Measurements from ENCODE around the gene CST8. TPM values are rescaled to one million over a fixed set of nuclear protein-coding genes. Genes with fewer than 3 reads are reported as not detected.

CST8 gene
- polyA plus RNA-seq, 2 of the 4 experiments (the other 2 are of a cell fraction), result not detected

- POLR2A ChIA-PET, result no interaction called here
- no peak overlapping the region for H3K4me2 ChIP-seq
- TF ChIP-seq KDM1A (IDR thresholded peaks at IDR 0.05; ENCODE audit: low read depth) (no peak), SREBF2 (IDR thresholded peaks at IDR 0.05) (no peak), RNF2 (IDR thresholded peaks at IDR 0.05; ENCODE audit: borderline replicate concordance, low read depth) (no peak), PBX3 (IDR thresholded peaks at IDR 0.05) (no peak), TFCP2L1 (CRISPR knock-in tag; IDR thresholded peaks at IDR 0.05) (no peak), HOXB5 (CRISPR knock-in tag; IDR thresholded peaks at IDR 0.05) (no peak), BHLHE40 (IDR thresholded peaks at IDR 0.05; ENCODE audit: low read depth, low read length) (no peak), ZNF302 (CRISPR knock-in tag; IDR thresholded peaks at IDR 0.05) (no peak), NFE2L2 (conservative IDR thresholded peaks at IDR 0.05; ENCODE audit: low read length) (no peak), ZFP36 (IDR thresholded peaks at IDR 0.05; ENCODE audit: borderline replicate concordance, partially characterized antibody) (no peak), CEBPB (IDR thresholded peaks at IDR 0.05) (no peak)
- TF ChIP-seq, protein P1, sequence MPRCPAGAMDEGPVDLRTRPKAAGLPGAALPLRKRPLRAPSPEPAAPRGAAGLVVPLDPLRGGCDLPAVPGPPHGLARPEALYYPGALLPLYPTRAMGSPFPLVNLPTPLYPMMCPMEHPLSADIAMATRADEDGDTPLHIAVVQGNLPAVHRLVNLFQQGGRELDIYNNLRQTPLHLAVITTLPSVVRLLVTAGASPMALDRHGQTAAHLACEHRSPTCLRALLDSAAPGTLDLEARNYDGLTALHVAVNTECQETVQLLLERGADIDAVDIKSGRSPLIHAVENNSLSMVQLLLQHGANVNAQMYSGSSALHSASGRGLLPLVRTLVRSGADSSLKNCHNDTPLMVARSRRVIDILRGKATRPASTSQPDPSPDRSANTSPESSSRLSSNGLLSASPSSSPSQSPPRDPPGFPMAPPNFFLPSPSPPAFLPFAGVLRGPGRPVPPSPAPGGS (IDR thresholded peaks at IDR 0.05), result no peak
- TF ChIP-seq, protein P2, sequence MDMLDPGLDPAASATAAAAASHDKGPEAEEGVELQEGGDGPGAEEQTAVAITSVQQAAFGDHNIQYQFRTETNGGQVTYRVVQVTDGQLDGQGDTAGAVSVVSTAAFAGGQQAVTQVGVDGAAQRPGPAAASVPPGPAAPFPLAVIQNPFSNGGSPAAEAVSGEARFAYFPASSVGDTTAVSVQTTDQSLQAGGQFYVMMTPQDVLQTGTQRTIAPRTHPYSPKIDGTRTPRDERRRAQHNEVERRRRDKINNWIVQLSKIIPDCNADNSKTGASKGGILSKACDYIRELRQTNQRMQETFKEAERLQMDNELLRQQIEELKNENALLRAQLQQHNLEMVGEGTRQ (IDR thresholded peaks at IDR 0.05), result no peak
- TF ChIP-seq, protein P3, sequence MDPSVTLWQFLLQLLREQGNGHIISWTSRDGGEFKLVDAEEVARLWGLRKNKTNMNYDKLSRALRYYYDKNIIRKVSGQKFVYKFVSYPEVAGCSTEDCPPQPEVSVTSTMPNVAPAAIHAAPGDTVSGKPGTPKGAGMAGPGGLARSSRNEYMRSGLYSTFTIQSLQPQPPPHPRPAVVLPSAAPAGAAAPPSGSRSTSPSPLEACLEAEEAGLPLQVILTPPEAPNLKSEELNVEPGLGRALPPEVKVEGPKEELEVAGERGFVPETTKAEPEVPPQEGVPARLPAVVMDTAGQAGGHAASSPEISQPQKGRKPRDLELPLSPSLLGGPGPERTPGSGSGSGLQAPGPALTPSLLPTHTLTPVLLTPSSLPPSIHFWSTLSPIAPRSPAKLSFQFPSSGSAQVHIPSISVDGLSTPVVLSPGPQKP (IDR thresholded peaks at IDR 0.05; ENCODE audit: low read depth, low read length), result no peak
- TF ChIP-seq, protein P4, sequence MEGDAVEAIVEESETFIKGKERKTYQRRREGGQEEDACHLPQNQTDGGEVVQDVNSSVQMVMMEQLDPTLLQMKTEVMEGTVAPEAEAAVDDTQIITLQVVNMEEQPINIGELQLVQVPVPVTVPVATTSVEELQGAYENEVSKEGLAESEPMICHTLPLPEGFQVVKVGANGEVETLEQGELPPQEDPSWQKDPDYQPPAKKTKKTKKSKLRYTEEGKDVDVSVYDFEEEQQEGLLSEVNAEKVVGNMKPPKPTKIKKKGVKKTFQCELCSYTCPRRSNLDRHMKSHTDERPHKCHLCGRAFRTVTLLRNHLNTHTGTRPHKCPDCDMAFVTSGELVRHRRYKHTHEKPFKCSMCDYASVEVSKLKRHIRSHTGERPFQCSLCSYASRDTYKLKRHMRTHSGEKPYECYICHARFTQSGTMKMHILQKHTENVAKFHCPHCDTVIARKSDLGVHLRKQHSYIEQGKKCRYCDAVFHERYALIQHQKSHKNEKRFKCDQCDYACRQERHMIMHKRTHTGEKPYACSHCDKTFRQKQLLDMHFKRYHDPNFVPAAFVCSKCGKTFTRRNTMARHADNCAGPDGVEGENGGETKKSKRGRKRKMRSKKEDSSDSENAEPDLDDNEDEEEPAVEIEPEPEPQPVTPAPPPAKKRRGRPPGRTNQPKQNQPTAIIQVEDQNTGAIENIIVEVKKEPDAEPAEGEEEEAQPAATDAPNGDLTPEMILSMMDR (IDR thresholded peaks at IDR 0.05), result no peak
- peaks cover 9% of the 10 kb centered on the region; the same call in 1 of the 3 replicates for H3K4me1 ChIP-seq
- WGBS (ENCODE audit: missing lambda C conversion rate), result 35% methylated on average over 5 of the region's 5 CpGs
- no peak for FAIRE-seq
- CTCF ChIA-PET, result interaction anchor here (1.3 kb wide), 1 partner anchor 74 kb away, joined by 3 read pairs; no protein-coding TSS in a partner anchor
- no peak for DNase-seq (ENCODE audit: low read depth in 1 of 2, low spot score in 1 of 2)
- no peaks in the 10 kb centered on the region for H3K9me3 ChIP-seq
- no peak overlapping the region for H3K27ac ChIP-seq
- no peak overlapping the region for H3K4me3 ChIP-seq
- ATAC-seq, result no peak
Measured at GRCh38 chr20:23515250-23515939, 24.5 kb downstream of the CST8 start.

GRCh38 chr20:23517719-23518118 lies 26.8 kb downstream of the CST8 start:
- H3K4me3 ChIP-seq, result no peak overlapping the region
- H3K9me3 ChIP-seq, result no peaks in the 10 kb centered on the region
- ChIA-PET POLR2A (no interaction called here), CTCF (no interaction called here)
- no peak overlapping the region for H3K4me2 ChIP-seq
- H3K27ac ChIP-seq, result no peak overlapping the region
- no peak for DNase-seq (ENCODE audit: low read depth in 1 of 2, low spot score in 1 of 2)
- 67% methylated on average over 4 of the region's 4 CpGs for WGBS (ENCODE audit: missing lambda C conversion rate)
- no peak for FAIRE-seq
- peaks cover 9% of the 10 kb centered on the region; the same call in 1 of the 3 replicates for H3K4me1 ChIP-seq
- ATAC-seq, result no peak
- no peak for TF ChIP-seq HEYL (CRISPR knock-in tag; IDR thresholded peaks at IDR 0.05)
- no peak for TF ChIP-seq FOSB (CRISPR knock-in tag; IDR thresholded peaks at IDR 0.05)
- TF ChIP-seq, protein P1 (IDR thresholded peaks at IDR 0.05), result no peak
- no peak for TF ChIP-seq EHMT2 (IDR thresholded peaks at IDR 0.05; ENCODE audit: low read depth)
- no peak for TF ChIP-seq MAFK (IDR thresholded peaks at IDR 0.05; ENCODE audit: partially characterized antibody)

Data from A549 (cell line).